HEK293 (cell line): ENCODE measurements around the gene WDR7.

Experiments used
- CTCF ChIA-PET: fragments of 350-600 bp; formaldehyde crosslinking; extraction: SDS; loops from one replicate; lab custom pipeline; 2021; ENCODE audit warnings: antibody characterized with exemption; lab: Yijun Ruan, JAX
- POLR2A ChIA-PET: fragments of 300-600 bp; formaldehyde crosslinking; extraction: SDS; loops from one replicate; lab custom pipeline; 2020; ENCODE audit warnings: antibody characterized with exemption, inconsistent platforms; lab: Yijun Ruan, JAX
- H3K27ac ChIP-seq: fragments of 200-500 bp; sonication (Bioruptor generic); 2 replicates; pipeline ENCODE4 v1.5.1; 2014; ENCODE audit warnings: low read depth, low read length, control low read depth, inconsistent platforms; ENCODE audit errors: extremely low read depth
- H3K36me3 ChIP-seq, 2 experiments: fragments of 200-500 bp in 1 of 2; sonication (Bioruptor generic) in 1 of 2; 1 replicate in 1 of 2; 2 replicates in 1 of 2; pipeline ENCODE4 v1.5.1; 2014 to 2017; ENCODE audit warnings: inconsistent platforms in 2 of 2, low read length in 2 of 2; ENCODE audit not compliant: control insufficient read depth in 2 of 2, insufficient read depth in 1 of 2
- H3K4me1 ChIP-seq: fragments of 200-500 bp; sonication (Bioruptor generic); 2 replicates; pipeline ENCODE4 v1.5.1; 2014; ENCODE audit warnings: mild to moderate bottlenecking, low read length, inconsistent platforms; ENCODE audit not compliant: control insufficient read depth, insufficient read depth
- H3K4me3 ChIP-seq: 2 replicates; pipeline ENCODE4 v1.5.1; 2011; ENCODE audit warnings: low read depth, mild to moderate bottlenecking, control low read depth, low read length, moderate library complexity
- H3K9me3 ChIP-seq: fragments of 200-500 bp; sonication (Bioruptor generic); 2 replicates; pipeline ENCODE4 v1.5.1; 2014; ENCODE audit warnings: low read depth, low read length, inconsistent platforms; ENCODE audit not compliant: control insufficient read depth, insufficient read depth
- BCL6B ChIP-seq: fragments of 450-650 bp; formaldehyde crosslinking; IDR thresholded peaks from 2 replicates; pipeline ENCODE4 v1.5.1; 2017; ENCODE audit warnings: missing biosample characterization, missing genetic modification characterization
- GLI2 ChIP-seq: fragments of 450-650 bp; formaldehyde crosslinking; IDR thresholded peaks from 2 replicates; pipeline ENCODE4; 2017; ENCODE audit warnings: missing biosample characterization, missing genetic modification characterization, low read depth, borderline replicate concordance
- HOXC10 ChIP-seq: sonication (generic); formaldehyde crosslinking; IDR thresholded peaks from 2 replicates; pipeline ENCODE4 v1.8.1; 2023; ENCODE audit warnings: mild to moderate bottlenecking, missing genetic modification reagents
- KLF17 ChIP-seq: fragments of 450-650 bp; formaldehyde crosslinking; IDR thresholded peaks from 2 replicates; pipeline ENCODE4 v1.5.1; 2016; ENCODE audit warnings: missing biosample characterization, missing genetic modification characterization
- KLF8 ChIP-seq: fragments of 450-650 bp; formaldehyde crosslinking; IDR thresholded peaks from 2 replicates; pipeline ENCODE4 v1.5.1; 2016; ENCODE audit warnings: missing biosample characterization, missing genetic modification characterization
- KLF9 ChIP-seq: fragments of 450-650 bp; formaldehyde crosslinking; IDR thresholded peaks from 2 replicates; pipeline ENCODE4 v1.5.1; 2016; ENCODE audit warnings: missing biosample characterization, missing genetic modification characterization, low read depth
- SCRT1 ChIP-seq: fragments of 450-650 bp; formaldehyde crosslinking; IDR thresholded peaks from 2 replicates; pipeline ENCODE4 v1.5.1; 2016; ENCODE audit warnings: missing biosample characterization, missing genetic modification characterization, borderline replicate concordance
- ZBTB48 ChIP-seq: fragments of 450-650 bp; formaldehyde crosslinking; IDR thresholded peaks from 2 replicates; pipeline ENCODE4 v1.5.1; 2016; ENCODE audit warnings: missing biosample characterization, missing genetic modification characterization
- ZBTB8A ChIP-seq: fragments of 450-650 bp; formaldehyde crosslinking; IDR thresholded peaks from 2 replicates; pipeline ENCODE4 v1.5.1; 2016; ENCODE audit warnings: missing biosample characterization, missing genetic modification characterization
- ZNF112 ChIP-seq: fragments of 450-650 bp; formaldehyde crosslinking; IDR thresholded peaks from 2 replicates; pipeline ENCODE4 v1.5.0; 2017; ENCODE audit warnings: missing biosample characterization, missing genetic modification characterization
- ZNF138 ChIP-seq: fragments of 450-650 bp; formaldehyde crosslinking; IDR thresholded peaks from 2 replicates; pipeline ENCODE4 v1.5.1; 2016; ENCODE audit warnings: missing biosample characterization, missing genetic modification characterization, borderline replicate concordance
- ZNF274 ChIP-seq, 2 experiments: fragments of 200-500 bp in 1 of 2; fragments of 450-650 bp in 1 of 2; sonication (Bioruptor generic) in 1 of 2; formaldehyde crosslinking in 1 of 2; IDR thresholded peaks; 2 replicates each; pipeline versions ENCODE4 v1.5.1 to v1.6.1; 2014 to 2016; ENCODE audit warnings: borderline replicate concordance in 1 of 2, inconsistent platforms in 1 of 2, low read length in 1 of 2, missing biosample characterization in 1 of 2, missing genetic modification characterization in 1 of 2
- ZNF302 ChIP-seq: fragments of 450-650 bp; formaldehyde crosslinking; IDR thresholded peaks from 2 replicates; pipeline ENCODE4 v1.5.1; 2016; ENCODE audit warnings: missing biosample characterization, missing genetic modification characterization, low read depth
- ZNF416 ChIP-seq: fragments of 450-650 bp; formaldehyde crosslinking; IDR thresholded peaks from 2 replicates; pipeline ENCODE4 v1.5.1; 2016; ENCODE audit warnings: missing biosample characterization, missing genetic modification characterization
- ZNF501 ChIP-seq: fragments of 450-650 bp; formaldehyde crosslinking; IDR thresholded peaks from 2 replicates; pipeline ENCODE4 v1.5.1; 2016; ENCODE audit warnings: missing biosample characterization, missing genetic modification characterization
- ZNF529 ChIP-seq: fragments of 450-650 bp; formaldehyde crosslinking; IDR thresholded peaks from 2 replicates; pipeline ENCODE4 v1.5.1; 2017; ENCODE audit warnings: missing genetic modification characterization, missing biosample characterization; ENCODE audit not compliant: insufficient replicate concordance
- ZNF549 ChIP-seq: fragments of 450-650 bp; IDR thresholded peaks from 2 replicates; pipeline ENCODE4 v1.5.1; 2018; ENCODE audit warnings: missing biosample characterization, missing genetic modification characterization, mild to moderate bottlenecking, inconsistent platforms, moderate library complexity
- ZNF585B ChIP-seq: fragments of 450-650 bp; formaldehyde crosslinking; IDR thresholded peaks from 2 replicates; pipeline ENCODE4 v1.5.1; 2016; ENCODE audit warnings: missing biosample characterization, missing genetic modification characterization
- ZNF610 ChIP-seq: fragments of 450-650 bp; formaldehyde crosslinking; IDR thresholded peaks from 2 replicates; pipeline ENCODE4 v1.5.1; 2016; ENCODE audit warnings: missing biosample characterization, missing genetic modification characterization, borderline replicate concordance
- ZNF621 ChIP-seq: fragments of 450-650 bp; formaldehyde crosslinking; IDR thresholded peaks from 2 replicates; pipeline ENCODE4 v1.5.1; 2017; ENCODE audit warnings: missing biosample characterization, missing genetic modification characterization
- ZNF677 ChIP-seq: fragments of 450-650 bp; IDR thresholded peaks from 2 replicates; pipeline ENCODE4 v1.5.0; 2018; ENCODE audit warnings: missing biosample characterization, mild to moderate bottlenecking, missing genetic modification characterization, moderate library complexity
- ZNF692 ChIP-seq: fragments of 450-650 bp; formaldehyde crosslinking; IDR thresholded peaks from 2 replicates; pipeline ENCODE4 v1.5.1; 2016; ENCODE audit warnings: missing biosample characterization, missing genetic modification characterization
- ZNF837 ChIP-seq: fragments of 450-650 bp; formaldehyde crosslinking; IDR thresholded peaks from 2 replicates; pipeline ENCODE4 v1.5.1; 2016; ENCODE audit warnings: missing biosample characterization, missing genetic modification characterization
- ZNF843 ChIP-seq: fragments of 450-650 bp; formaldehyde crosslinking; IDR thresholded peaks from 2 replicates; pipeline ENCODE4 v1.5.1; 2016; ENCODE audit warnings: missing biosample characterization, missing genetic modification characterization
- TF ChIP-seq, protein P1 (sequence below): fragments of 450-650 bp; formaldehyde crosslinking; IDR thresholded peaks from 2 replicates; pipeline ENCODE4 v1.5.1; 2016; ENCODE audit warnings: missing biosample characterization, missing genetic modification characterization, low read depth
- TF ChIP-seq, protein P2 (sequence below): fragments of 450-650 bp; formaldehyde crosslinking; IDR thresholded peaks from 2 replicates; pipeline ENCODE4 v1.5.1; 2016; ENCODE audit warnings: missing biosample characterization, missing genetic modification characterization
- TF ChIP-seq, protein P3 (sequence below): fragments of 450-650 bp; formaldehyde crosslinking; IDR thresholded peaks from 2 replicates; pipeline ENCODE4 v1.5.1; 2017; ENCODE audit warnings: missing biosample characterization, missing genetic modification characterization

WDR7 gene

GRCh38 chr18:56721491-56721890, 70.3 kb downstream of the WDR7 start:
- Histone ChIP-seq H3K27ac (no peak overlapping the region), H3K36me3 (no peaks in the 10 kb centered on the region; a peak in 1 of 3 replicates), H3K9me3 (no peaks in the 10 kb centered on the region), H3K4me3 (no peak overlapping the region), H3K4me1 (no peaks in the 10 kb centered on the region)
- CTCF ChIA-PET: interaction anchor here (1.1 to 2.6 kb wide), 2 partner anchors 11 to 18 kb away, joined by 3 to 9 read pairs; no protein-coding TSS in a partner anchor
- no peak for TF ChIP-seq ZNF692 (tag by site-specific recombination)
- no peak for TF ChIP-seq ZNF621
- TF ChIP-seq, protein P1, sequence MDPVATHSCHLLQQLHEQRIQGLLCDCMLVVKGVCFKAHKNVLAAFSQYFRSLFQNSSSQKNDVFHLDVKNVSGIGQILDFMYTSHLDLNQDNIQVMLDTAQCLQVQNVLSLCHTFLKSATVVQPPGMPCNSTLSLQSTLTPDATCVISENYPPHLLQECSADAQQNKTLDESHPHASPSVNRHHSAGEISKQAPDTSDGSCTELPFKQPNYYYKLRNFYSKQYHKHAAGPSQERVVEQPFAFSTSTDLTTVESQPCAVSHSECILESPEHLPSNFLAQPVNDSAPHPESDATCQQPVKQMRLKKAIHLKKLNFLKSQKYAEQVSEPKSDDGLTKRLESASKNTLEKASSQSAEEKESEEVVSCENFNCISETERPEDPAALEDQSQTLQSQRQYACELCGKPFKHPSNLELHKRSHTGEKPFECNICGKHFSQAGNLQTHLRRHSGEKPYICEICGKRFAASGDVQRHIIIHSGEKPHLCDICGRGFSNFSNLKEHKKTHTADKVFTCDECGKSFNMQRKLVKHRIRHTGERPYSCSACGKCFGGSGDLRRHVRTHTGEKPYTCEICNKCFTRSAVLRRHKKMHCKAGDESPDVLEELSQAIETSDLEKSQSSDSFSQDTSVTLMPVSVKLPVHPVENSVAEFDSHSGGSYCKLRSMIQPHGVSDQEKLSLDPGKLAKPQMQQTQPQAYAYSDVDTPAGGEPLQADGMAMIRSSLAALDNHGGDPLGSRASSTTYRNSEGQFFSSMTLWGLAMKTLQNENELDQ (tag by site-specific recombination): no peak
- TF ChIP-seq KLF9: no peak
- no peak for TF ChIP-seq ZNF837 (tag by site-specific recombination)
- no peak for TF ChIP-seq KLF8 (tag by site-specific recombination)
- TF ChIP-seq ZNF501 (tag by site-specific recombination): no peak
- TF ChIP-seq ZNF112 (tag by site-specific recombination): no peak
- no peak for TF ChIP-seq ZNF677 (tag by site-specific recombination)
- no peak for TF ChIP-seq ZNF843 (tag by site-specific recombination)
- no peak for TF ChIP-seq ZNF138
- TF ChIP-seq HOXC10 (CRISPR knock-in tag): no peak
- TF ChIP-seq ZNF529 (tag by site-specific recombination): no peak
- TF ChIP-seq ZBTB8A: no peak
- POLR2A ChIA-PET: no interaction called here

DNA sequence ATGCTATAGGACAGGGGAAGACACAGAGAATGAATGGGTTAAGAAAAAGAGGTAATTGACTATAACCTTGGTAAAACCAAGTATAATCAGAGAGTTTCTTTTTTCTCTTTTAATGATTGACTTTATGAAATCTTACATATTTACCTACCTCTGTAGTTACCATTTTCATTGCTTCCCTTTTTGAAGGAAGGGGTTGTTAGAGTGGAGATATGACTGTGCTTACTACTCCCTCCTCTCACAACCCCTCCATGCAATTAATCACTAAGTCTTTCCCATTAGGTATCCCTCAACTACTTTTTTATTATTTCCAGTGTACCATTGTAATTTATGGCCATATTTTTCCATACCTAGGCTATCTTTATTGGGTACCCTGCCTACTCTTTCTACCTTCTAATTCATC, 71.4 kb downstream of the WDR7 start:
- ChIA-PET CTCF (no interaction called here), POLR2A (no interaction called here)
- no peak overlapping the region for H3K27ac ChIP-seq
- no peaks in the 10 kb centered on the region for H3K4me1 ChIP-seq
- H3K9me3 ChIP-seq: no peaks in the 10 kb centered on the region
- H3K4me3 ChIP-seq: no peak overlapping the region
- no peaks in the 10 kb centered on the region; a peak in 1 of 3 replicates for H3K36me3 ChIP-seq
- no peak for TF ChIP-seq ZNF585B (tag by site-specific recombination)
- TF ChIP-seq ZNF549 (tag by site-specific recombination): no peak
- TF ChIP-seq KLF17 (tag by site-specific recombination): no peak
- TF ChIP-seq BCL6B (tag by site-specific recombination): no peak
- no peak for TF ChIP-seq GLI2 (tag by site-specific recombination)
- TF ChIP-seq ZNF302: no peak
- TF ChIP-seq ZNF274 (IDR thresholded peaks at IDR 0.05; ENCODE audit: low read length): no peak
- no peak for TF ChIP-seq ZNF274 (tag by site-specific recombination; IDR thresholded peaks at IDR 0.05; ENCODE audit: borderline replicate concordance)
- TF ChIP-seq SCRT1 (tag by site-specific recombination): no peak
- TF ChIP-seq, protein P2, sequence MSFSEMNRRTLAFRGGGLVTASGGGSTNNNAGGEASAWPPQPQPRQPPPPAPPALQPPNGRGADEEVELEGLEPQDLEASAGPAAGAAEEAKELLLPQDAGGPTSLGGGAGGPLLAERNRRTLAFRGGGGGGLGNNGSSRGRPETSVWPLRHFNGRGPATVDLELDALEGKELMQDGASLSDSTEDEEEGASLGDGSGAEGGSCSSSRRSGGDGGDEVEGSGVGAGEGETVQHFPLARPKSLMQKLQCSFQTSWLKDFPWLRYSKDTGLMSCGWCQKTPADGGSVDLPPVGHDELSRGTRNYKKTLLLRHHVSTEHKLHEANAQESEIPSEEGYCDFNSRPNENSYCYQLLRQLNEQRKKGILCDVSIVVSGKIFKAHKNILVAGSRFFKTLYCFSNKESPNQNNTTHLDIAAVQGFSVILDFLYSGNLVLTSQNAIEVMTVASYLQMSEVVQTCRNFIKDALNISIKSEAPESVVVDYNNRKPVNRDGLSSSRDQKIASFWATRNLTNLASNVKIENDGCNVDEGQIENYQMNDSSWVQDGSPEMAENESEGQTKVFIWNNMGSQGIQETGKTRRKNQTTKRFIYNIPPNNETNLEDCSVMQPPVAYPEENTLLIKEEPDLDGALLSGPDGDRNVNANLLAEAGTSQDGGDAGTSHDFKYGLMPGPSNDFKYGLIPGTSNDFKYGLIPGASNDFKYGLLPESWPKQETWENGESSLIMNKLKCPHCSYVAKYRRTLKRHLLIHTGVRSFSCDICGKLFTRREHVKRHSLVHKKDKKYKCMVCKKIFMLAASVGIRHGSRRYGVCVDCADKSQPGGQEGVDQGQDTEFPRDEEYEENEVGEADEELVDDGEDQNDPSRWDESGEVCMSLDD: no peak
- TF ChIP-seq, protein P3, sequence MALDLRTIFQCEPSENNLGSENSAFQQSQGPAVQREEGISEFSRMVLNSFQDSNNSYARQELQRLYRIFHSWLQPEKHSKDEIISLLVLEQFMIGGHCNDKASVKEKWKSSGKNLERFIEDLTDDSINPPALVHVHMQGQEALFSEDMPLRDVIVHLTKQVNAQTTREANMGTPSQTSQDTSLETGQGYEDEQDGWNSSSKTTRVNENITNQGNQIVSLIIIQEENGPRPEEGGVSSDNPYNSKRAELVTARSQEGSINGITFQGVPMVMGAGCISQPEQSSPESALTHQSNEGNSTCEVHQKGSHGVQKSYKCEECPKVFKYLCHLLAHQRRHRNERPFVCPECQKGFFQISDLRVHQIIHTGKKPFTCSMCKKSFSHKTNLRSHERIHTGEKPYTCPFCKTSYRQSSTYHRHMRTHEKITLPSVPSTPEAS (tag by site-specific recombination): no peak
- TF ChIP-seq ZNF621: no peak
- no peak for TF ChIP-seq ZNF610
- no peak for TF ChIP-seq ZBTB48 (tag by site-specific recombination)
- TF ChIP-seq ZNF416 (tag by site-specific recombination): no peak
